Central memory CD8-positive, alpha-beta T cell (primary cell): ENCODE results near the gene RNU5B-1.
"Not testable (repeated sequence)": the region's sequence is repeated elsewhere in the genome, so short reads cannot be mapped to it uniquely, and the experiment has no call there.

Experiments
- ATAC-seq: fragments of 150-1000 bp; cut with Tn5 transposase; replicated peaks from 2 replicates; pipeline ENCODE4 v1.10.0; 2022; ENCODE audit warnings: mild to moderate bottlenecking, moderate FRiP score, moderate number of reproducible peaks; ENCODE audit not compliant: poor library complexity, severe bottlenecking; ENCODE audit errors: extremely low read depth
- DNase-seq, 2 donors: peaks; one replicate each; pipeline ENCODE4 v3.0.0; 2021; ENCODE audit warnings: low spot score in 2 of 2
- H3K27ac Mint-ChIP-seq: one replicate; pipeline ENCODE4 v1.8.0; 2022; ENCODE audit warnings: low read depth, mild to moderate bottlenecking, moderate library complexity, mixed read lengths
- H3K27me3 Mint-ChIP-seq: one replicate; pipeline ENCODE4 v1.8.0; 2022; ENCODE audit warnings: mixed read lengths
- H3K36me3 Mint-ChIP-seq: one replicate; pipeline ENCODE4 v1.8.0; 2022; ENCODE audit warnings: mild to moderate bottlenecking, moderate library complexity, mixed read lengths; ENCODE audit not compliant: insufficient read depth
- H3K4me1 Mint-ChIP-seq: one replicate; pipeline ENCODE4 v1.8.0; 2022; ENCODE audit warnings: mixed read lengths
- H3K4me3 Mint-ChIP-seq: one replicate; pipeline ENCODE4 v1.8.0; 2022; ENCODE audit warnings: mild to moderate bottlenecking, moderate library complexity, mixed read lengths
- H3K9me3 Mint-ChIP-seq: one replicate; pipeline ENCODE4 v1.8.0; 2022; ENCODE audit warnings: mixed read lengths

Gene RNU5B-1

GRCh38 chr15:65344214-65344913 is 39.9 kb downstream of the RNU5B-1 start:
- Mint-ChIP-seq H3K27ac (no peak overlapping the region), H3K4me1 (no peaks in the 10 kb centered on the region), H3K27me3 (peaks cover 73% of the 10 kb centered on the region), H3K9me3 (no peaks in the 10 kb centered on the region), H3K4me3 (no peak overlapping the region), H3K36me3 (no peaks in the 10 kb centered on the region)
- no peak for ATAC-seq
- DNase-seq = no peak

DNA sequence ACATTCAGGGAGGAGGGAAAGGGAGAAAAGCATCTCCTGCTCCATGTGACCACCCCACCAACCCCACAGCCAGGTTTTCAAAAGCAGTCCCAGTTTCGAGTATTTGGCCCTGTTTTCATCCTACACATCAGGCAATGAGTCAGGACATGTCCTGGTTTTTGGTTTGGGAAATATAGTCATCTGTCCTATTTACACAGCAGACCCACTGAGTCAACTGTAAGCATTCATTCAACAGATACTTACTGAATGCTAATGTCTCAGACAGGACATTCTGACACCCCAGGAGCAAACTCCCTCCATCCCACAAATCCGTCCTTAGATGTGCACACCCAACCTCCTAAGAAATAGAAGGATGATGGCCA is 40.4 kb downstream of the RNU5B-1 start:
- H3K4me3 Mint-ChIP-seq = no peak overlapping the region
- H3K27ac Mint-ChIP-seq = no peak overlapping the region
- no peaks in the 10 kb centered on the region for H3K9me3 Mint-ChIP-seq
- no peak for DNase-seq
- peaks cover 73% of the 10 kb centered on the region for H3K27me3 Mint-ChIP-seq
- no peak for ATAC-seq
- H3K4me1 Mint-ChIP-seq = no peaks in the 10 kb centered on the region
- no peaks in the 10 kb centered on the region for H3K36me3 Mint-ChIP-seq

DNA sequence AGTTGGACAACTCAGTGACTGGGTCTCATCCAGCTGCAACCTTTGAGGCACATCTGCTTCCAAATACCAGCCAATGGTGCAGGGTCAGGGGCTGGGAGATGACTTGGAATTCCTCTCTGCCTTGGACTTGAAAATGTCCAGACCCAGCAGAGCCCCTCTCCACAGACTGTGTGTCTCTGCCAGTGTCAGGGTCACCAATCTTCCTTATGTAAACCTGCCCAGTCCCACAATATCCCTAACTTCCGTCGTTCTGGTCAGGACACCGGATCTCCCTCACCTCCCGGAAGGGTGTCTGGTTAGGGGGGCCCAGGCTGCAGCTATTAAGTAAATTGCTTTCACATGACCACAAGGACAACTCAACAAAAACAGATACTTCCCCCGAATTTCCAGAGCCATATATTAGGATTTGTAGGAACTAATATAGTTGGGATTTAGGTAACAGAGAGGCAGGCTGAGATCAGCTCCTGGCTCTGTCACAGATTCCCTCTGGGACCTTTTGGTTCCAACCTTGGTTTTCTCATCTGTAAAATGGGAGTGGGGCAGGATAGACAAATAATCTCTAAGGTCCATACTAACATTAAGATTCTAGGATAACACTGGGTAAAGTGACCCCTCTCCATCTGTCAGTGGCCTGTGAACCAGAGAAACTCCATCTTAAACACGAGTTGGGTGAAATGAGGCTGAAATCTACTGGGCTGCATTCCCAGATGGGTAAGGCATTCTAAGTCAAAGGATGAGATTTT is 42.5 kb downstream of the RNU5B-1 start:
- H3K27me3 Mint-ChIP-seq = peaks cover 73% of the 10 kb centered on the region
- no peaks in the 10 kb centered on the region for H3K4me1 Mint-ChIP-seq
- no peak overlapping the region for H3K27ac Mint-ChIP-seq
- no peak overlapping the region for H3K4me3 Mint-ChIP-seq
- no peaks in the 10 kb centered on the region for H3K9me3 Mint-ChIP-seq
- no peaks in the 10 kb centered on the region for H3K36me3 Mint-ChIP-seq
- ATAC-seq = no peak
- no peak for DNase-seq

GRCh38 chr15:65347756-65348155 is 43.3 kb downstream of the RNU5B-1 start:
- ATAC-seq, H3K36me3 Mint-ChIP-seq, H3K27ac Mint-ChIP-seq: not testable (repeated sequence)

GRCh38 chr15:65349338-65349737 is 44.9 kb downstream of the RNU5B-1 start:
- DNase-seq = no peak
- H3K36me3 Mint-ChIP-seq = no peaks in the 10 kb centered on the region
- ATAC-seq = no peak
- H3K4me3 Mint-ChIP-seq = no peak overlapping the region
- peaks cover 3% of the 10 kb centered on the region for H3K9me3 Mint-ChIP-seq
- no peak overlapping the region for H3K27ac Mint-ChIP-seq
- H3K4me1 Mint-ChIP-seq = no peaks in the 10 kb centered on the region
- H3K27me3 Mint-ChIP-seq = peaks cover 79% of the 10 kb centered on the region

More at GRCh38 chr15:65347756-65348155, 43.3 kb downstream of the RNU5B-1 start:
- H3K9me3 Mint-ChIP-seq, H3K4me3 Mint-ChIP-seq, H3K4me1 Mint-ChIP-seq, DNase-seq: not testable (repeated sequence)
- peaks cover 69% of the 10 kb centered on the region for H3K27me3 Mint-ChIP-seq

DNA sequence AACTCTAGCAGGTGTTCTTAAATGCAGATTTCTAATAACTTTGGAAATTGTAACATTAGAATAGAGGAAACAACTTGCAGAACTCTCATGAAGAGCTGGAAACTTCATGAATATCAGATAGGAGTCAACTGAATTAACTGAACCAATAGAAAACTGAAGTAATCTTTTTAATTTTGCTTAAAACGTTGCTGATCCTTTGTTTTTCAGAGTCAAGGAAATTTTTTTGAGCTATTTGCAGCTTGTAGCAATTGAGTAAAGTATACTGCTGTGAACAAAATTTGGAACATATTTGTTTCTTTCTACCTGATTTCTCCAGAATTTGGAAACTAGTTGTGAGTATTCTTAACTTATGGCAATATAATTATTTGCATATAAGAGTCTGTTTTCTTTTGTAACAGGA is 47.5 kb downstream of the RNU5B-1 start:
- not testable (repeated sequence) for DNase-seq, H3K4me1 Mint-ChIP-seq, H3K9me3 Mint-ChIP-seq, H3K36me3 Mint-ChIP-seq, ATAC-seq, H3K4me3 Mint-ChIP-seq, H3K27ac Mint-ChIP-seq
- H3K27me3 Mint-ChIP-seq = peaks cover 77% of the 10 kb centered on the region
